Measurements from ENCODE around the gene SLC1A4.

The SLC1A4 gene

GRCh38 chr2:64990876-64991275 lies 1.7 kb downstream of the SLC1A4 start:
- TF ChIP-seq POLR2AphosphoS5 (IDR thresholded peaks at IDR 0.05; ENCODE audit: low read depth, low read length) (no peak), SIN3A (IDR thresholded peaks at IDR 0.05; ENCODE audit: borderline replicate concordance, insufficient read depth, low read length) (no peak), REST (IDR thresholded peaks at IDR 0.05; ENCODE audit: insufficient read depth in 1 of 2, low read depth in 2 of 2, low read length in 2 of 2) (no peak), TAF1 (IDR thresholded peaks at IDR 0.05; ENCODE audit: borderline replicate concordance, insufficient read depth, low read length) (no peak), FOXP2 (optimal IDR thresholded peaks at IDR 0.05; ENCODE audit: borderline replicate concordance, extremely low read depth, extremely low read length, insufficient read depth) (no peak)

- TF ChIP-seq SIN3A (IDR thresholded peaks at IDR 0.05; ENCODE audit: borderline replicate concordance, insufficient read depth, low read length) (no peak), FOXP2 (optimal IDR thresholded peaks at IDR 0.05; ENCODE audit: borderline replicate concordance, extremely low read depth, extremely low read length, insufficient read depth) (no peak), POLR2AphosphoS5 (IDR thresholded peaks at IDR 0.05; ENCODE audit: low read depth, low read length) (no peak), TAF1 (IDR thresholded peaks at IDR 0.05; ENCODE audit: borderline replicate concordance, insufficient read depth, low read length) (no peak), REST (IDR thresholded peaks at IDR 0.05; ENCODE audit: insufficient read depth in 1 of 2, low read depth in 2 of 2, low read length in 2 of 2) (no peak)
These were observed 3.0 kb downstream of the SLC1A4 start for GRCh38 chr2:64992218-64992617.

- TF ChIP-seq FOXP2 (optimal IDR thresholded peaks at IDR 0.05; ENCODE audit: borderline replicate concordance, extremely low read depth, extremely low read length, insufficient read depth) (no peak), REST (IDR thresholded peaks at IDR 0.05; ENCODE audit: insufficient read depth in 1 of 2, low read depth in 2 of 2, low read length in 2 of 2) (no peak), SIN3A (IDR thresholded peaks at IDR 0.05; ENCODE audit: borderline replicate concordance, insufficient read depth, low read length) (no peak), TAF1 (IDR thresholded peaks at IDR 0.05; ENCODE audit: borderline replicate concordance, insufficient read depth, low read length) (no peak), POLR2AphosphoS5 (IDR thresholded peaks at IDR 0.05; ENCODE audit: low read depth, low read length) (no peak)
These were observed 3.8 kb downstream of the SLC1A4 start for GRCh38 chr2:64992990-64993389.

- TF ChIP-seq REST (IDR thresholded peaks at IDR 0.05; ENCODE audit: insufficient read depth in 1 of 2, low read depth in 2 of 2, low read length in 2 of 2) (no peak), SIN3A (IDR thresholded peaks at IDR 0.05; ENCODE audit: borderline replicate concordance, insufficient read depth, low read length) (no peak), TAF1 (IDR thresholded peaks at IDR 0.05; ENCODE audit: borderline replicate concordance, insufficient read depth, low read length) (no peak), POLR2AphosphoS5 (IDR thresholded peaks at IDR 0.05; ENCODE audit: low read depth, low read length) (no peak), FOXP2 (optimal IDR thresholded peaks at IDR 0.05; ENCODE audit: borderline replicate concordance, extremely low read depth, extremely low read length, insufficient read depth) (no peak)
These were observed 5.8 kb downstream of the SLC1A4 start for GRCh38 chr2:64995041-64995440.

- no peak for TF ChIP-seq SIN3A (IDR thresholded peaks at IDR 0.05; ENCODE audit: borderline replicate concordance, insufficient read depth, low read length)
These were observed 7.7 kb downstream of the SLC1A4 start for GRCh38 chr2:64996871-64997307.
